Activated T-helper 1 cell treated with anti-CD3 and anti-CD28 coated beads, Interleukin-12 subunit alpha, Interleukin-12 subunit beta, Interleukin-2, Interleukin-4 antibody, amounts not matched to agents 30 ng/mL and 10 ng/mL and 1 ng/mL, durations not matched to agents 14 hours and 24 hours and 36 hours (primary cell): Measurements from ENCODE around the gene PLXNB3. TPM values are rescaled to one million over a fixed set of nuclear protein-coding genes. Genes with fewer than 3 reads are reported as not detected.
A peak's percentile ranks its signal among the peaks of the same experiment; 100 is the strongest.

ENCODE experiments used
- DNase-seq: peaks from one replicate; pipeline ENCODE4 v3.0.0; 2021; ENCODE audit warnings: low spot score
- H3K27ac Mint-ChIP-seq: one replicate; pipeline ENCODE4 v1.8.0; 2021; ENCODE audit warnings: mild to moderate bottlenecking, mixed read lengths
- H3K27me3 Mint-ChIP-seq: one replicate; pipeline ENCODE4 v1.8.0; 2022; ENCODE audit warnings: mild to moderate bottlenecking, moderate library complexity, mixed read lengths; ENCODE audit not compliant: insufficient read depth
- H3K36me3 Mint-ChIP-seq: one replicate; pipeline ENCODE4 v1.8.0; 2021; ENCODE audit warnings: low read depth, mixed read lengths
- H3K4me1 Mint-ChIP-seq: one replicate; pipeline ENCODE4 v1.8.0; 2021; ENCODE audit warnings: low read depth, mixed read lengths
- H3K4me3 Mint-ChIP-seq: one replicate; pipeline ENCODE4 v1.8.0; 2021; ENCODE audit warnings: mild to moderate bottlenecking, moderate library complexity, mixed read lengths
- H3K9me3 Mint-ChIP-seq: one replicate; pipeline ENCODE4 v1.8.0; 2021; ENCODE audit warnings: mixed read lengths
- intact Hi-C: fragments of 100-400 bp; cut with micrococcal nuclease; formaldehyde crosslinking; loops from one replicate; pipeline ENCODE4 v1.15.1; 2024
- total RNA-seq: library from RNA; stranded (reverse); gene quantifications from 2 replicates; pipeline ENCODE4 v1.2.3, GENCODE V29; 2022

The PLXNB3 gene
- total RNA-seq, 1 donor from 2014 or later = 0.21 TPM

- H3K9me3 Mint-ChIP-seq = no peaks in the 10 kb centered on the region
- no peak overlapping the region for H3K4me3 Mint-ChIP-seq
- intact Hi-C loops = no loop called here
- H3K27me3 Mint-ChIP-seq = peaks cover 2% of the 10 kb centered on the region
- no peaks in the 10 kb centered on the region for H3K4me1 Mint-ChIP-seq
- H3K36me3 Mint-ChIP-seq = peaks cover 4% of the 10 kb centered on the region
- no peak for DNase-seq
- H3K27ac Mint-ChIP-seq = no peak overlapping the region
Measured at GRCh38 chrX:153782871-153783270, 18.8 kb downstream of the PLXNB3 start.

GRCh38 chrX:153783378-153784013 lies 19.4 kb downstream of the PLXNB3 start:
- Mint-ChIP-seq H3K4me3 (no peak overlapping the region), H3K27ac (no peak overlapping the region), H3K27me3 (peaks cover 2% of the 10 kb centered on the region), H3K4me1 (no peaks in the 10 kb centered on the region), H3K9me3 (no peaks in the 10 kb centered on the region), H3K36me3 (peaks cover 4% of the 10 kb centered on the region)
- intact Hi-C loops = no loop called here
- no peak for DNase-seq

DNA sequence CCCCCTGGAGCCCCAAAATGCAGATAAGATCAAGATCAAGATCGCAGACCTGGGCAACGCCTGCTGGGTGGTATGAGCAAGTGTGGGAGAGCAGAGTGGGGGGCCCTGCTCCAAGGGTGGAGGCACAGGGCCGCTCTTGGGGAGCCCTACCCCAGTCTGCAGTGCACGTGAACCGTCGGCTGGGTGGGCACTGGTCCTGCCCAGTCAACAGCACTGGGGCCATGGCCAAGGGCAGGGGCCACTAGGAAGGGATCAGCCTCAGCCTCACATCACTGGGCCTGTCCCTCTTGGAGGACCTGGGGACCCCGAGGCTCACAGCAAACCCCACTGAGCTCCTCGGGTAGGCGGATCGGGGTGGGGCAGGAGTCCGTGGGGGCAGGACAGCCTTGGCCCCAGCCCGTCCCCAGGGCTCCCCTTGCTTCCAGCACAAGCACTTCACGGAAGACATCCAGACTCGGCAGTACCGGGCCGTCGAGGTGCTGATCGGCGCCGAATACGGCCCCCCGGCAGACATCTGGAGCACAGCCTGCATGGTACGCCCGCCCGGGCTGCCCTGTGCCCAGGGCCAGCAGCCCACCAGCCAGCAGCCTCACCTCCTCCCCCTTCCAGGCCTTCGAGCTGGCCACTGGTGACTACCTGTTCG lies 20.4 kb downstream of the PLXNB3 start:
- no peak overlapping the region for H3K4me3 Mint-ChIP-seq
- no peak overlapping the region for H3K27ac Mint-ChIP-seq
- H3K36me3 Mint-ChIP-seq = peaks cover 4% of the 10 kb centered on the region
- no peaks in the 10 kb centered on the region for H3K9me3 Mint-ChIP-seq
- H3K27me3 Mint-ChIP-seq = peaks cover 2% of the 10 kb centered on the region
- intact Hi-C loops = no loop called here
- DNase-seq = no peak
- H3K4me1 Mint-ChIP-seq = no peaks in the 10 kb centered on the region

GRCh38 chrX:153786669-153787068 lies 22.6 kb downstream of the PLXNB3 start:
- Mint-ChIP-seq H3K36me3 (peaks cover 2% of the 10 kb centered on the region), H3K27ac (no peak overlapping the region), H3K9me3 (no peaks in the 10 kb centered on the region), H3K27me3 (no peaks in the 10 kb centered on the region), H3K4me1 (no peaks in the 10 kb centered on the region), H3K4me3 (no peak overlapping the region)
- intact Hi-C loops = no loop called here
- DNase-seq = no peak

- H3K4me3 Mint-ChIP-seq = no peak overlapping the region
- H3K4me1 Mint-ChIP-seq = peaks cover 9% of the 10 kb centered on the region
- no peaks in the 10 kb centered on the region for H3K27me3 Mint-ChIP-seq
- no peaks in the 10 kb centered on the region for H3K9me3 Mint-ChIP-seq
- peaks cover 3% of the 10 kb centered on the region for H3K36me3 Mint-ChIP-seq
- no peak overlapping the region for H3K27ac Mint-ChIP-seq
- intact Hi-C loops = no loop called here
- no peak for DNase-seq
Measured at GRCh38 chrX:153789654-153790053, 25.6 kb downstream of the PLXNB3 start.

- H3K4me1 Mint-ChIP-seq = peaks cover 15% of the 10 kb centered on the region
- H3K27ac Mint-ChIP-seq = no peak overlapping the region
- intact Hi-C loops = no loop called here
- H3K27me3 Mint-ChIP-seq = no peaks in the 10 kb centered on the region
- DNase-seq = no peak
- H3K4me3 Mint-ChIP-seq = no peak overlapping the region
- no peaks in the 10 kb centered on the region for H3K9me3 Mint-ChIP-seq
- peaks cover 9% of the 10 kb centered on the region for H3K36me3 Mint-ChIP-seq
Measured at GRCh38 chrX:153791104-153791852, 27.2 kb downstream of the PLXNB3 start.

DNA sequence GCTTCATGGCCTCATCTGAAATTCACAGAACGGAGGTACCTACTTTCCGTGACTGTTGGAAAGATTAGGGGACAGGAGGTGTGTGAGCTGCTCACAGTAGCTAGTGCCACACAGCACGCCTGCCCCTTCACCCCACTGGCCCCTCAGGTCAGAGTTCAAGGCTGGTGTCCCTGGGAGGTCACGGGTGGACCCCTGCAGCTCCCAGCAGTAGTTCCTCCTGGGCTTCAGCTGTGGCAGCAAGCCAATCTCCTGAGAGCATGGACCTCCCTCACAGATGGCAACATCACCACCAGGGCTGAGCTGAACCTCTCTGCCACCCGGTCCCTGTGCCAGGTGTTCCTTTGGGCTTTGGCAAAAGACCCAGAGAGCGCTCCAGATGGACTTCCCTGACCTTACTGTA lies 28.3 kb downstream of the PLXNB3 start:
- peaks cover 18% of the 10 kb centered on the region for H3K4me1 Mint-ChIP-seq
- H3K36me3 Mint-ChIP-seq = peaks cover 13% of the 10 kb centered on the region
- H3K27me3 Mint-ChIP-seq = no peaks in the 10 kb centered on the region
- no peak overlapping the region for H3K27ac Mint-ChIP-seq
- H3K9me3 Mint-ChIP-seq = no peaks in the 10 kb centered on the region
- intact Hi-C loops = no loop called here
- H3K4me3 Mint-ChIP-seq = peak overlapping the region; percentile 96
- DNase-seq = no peak

DNA sequence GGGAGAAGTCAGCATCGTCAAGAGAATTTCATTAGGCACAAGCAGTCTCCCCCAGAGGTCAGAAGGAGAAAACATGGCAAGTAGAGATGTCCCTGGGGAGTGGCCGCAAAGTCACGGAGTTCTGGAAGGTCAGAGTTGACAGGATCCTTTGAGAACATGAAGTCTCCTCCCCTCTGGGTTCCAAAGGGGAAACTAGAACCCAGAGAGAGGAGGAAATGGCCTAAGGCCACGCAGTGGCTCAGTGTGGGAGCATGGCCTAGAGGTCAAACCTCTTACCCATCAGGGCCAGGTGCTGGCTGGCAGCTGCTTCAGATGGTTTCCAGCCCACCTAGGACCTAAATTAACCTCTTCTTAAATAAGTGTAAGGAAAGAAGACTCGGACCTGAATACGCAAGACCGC lies 29.2 kb downstream of the PLXNB3 start:
- no peaks in the 10 kb centered on the region for H3K27me3 Mint-ChIP-seq
- peak overlapping the region; percentile 96 for H3K4me3 Mint-ChIP-seq
- peaks cover 18% of the 10 kb centered on the region for H3K4me1 Mint-ChIP-seq
- intact Hi-C loops = no loop called here
- H3K27ac Mint-ChIP-seq = peak overlapping the region; percentile 90
- H3K36me3 Mint-ChIP-seq = peaks cover 14% of the 10 kb centered on the region
- DNase-seq = no peak
- no peaks in the 10 kb centered on the region for H3K9me3 Mint-ChIP-seq

- H3K27ac Mint-ChIP-seq = peak within 1 kb of the TSS; percentile 94
- intact Hi-C loops = loop anchor here (1.0 kb wide), 4 partner anchors 30 to 178 kb away; partner anchors contain the start of genes ABCD1, BCAP31, PLXNB3 and TMEM187
- peaks cover 15% of the 10 kb centered on the region for H3K36me3 Mint-ChIP-seq
- H3K4me3 Mint-ChIP-seq = peak within 1 kb of the TSS; percentile 96
- peaks cover 18% of the 10 kb centered on the region for H3K4me1 Mint-ChIP-seq
- no peaks in the 10 kb centered on the region for H3K9me3 Mint-ChIP-seq
- no peaks in the 10 kb centered on the region for H3K27me3 Mint-ChIP-seq
- DNase-seq = peak; percentile 91
Measured at GRCh38 chrX:153794018-153794896, 30.2 kb downstream of the PLXNB3 start, which contains the start of the genes IDH3G and SSR4. Gene IDH3G, minus strand, starts transcription at chrX:153794375. Its CDS starts 49 bp downstream, at chrX:153794326. Gene SSR4, plus strand, starts transcription at chrX:153794668. Its CDS starts 20 bp downstream, at chrX:153794688.

- Mint-ChIP-seq H3K27ac (peak overlapping the region; percentile 79), H3K4me3 (peak overlapping the region; percentile 96), H3K9me3 (no peaks in the 10 kb centered on the region), H3K36me3 (peaks cover 15% of the 10 kb centered on the region), H3K4me1 (peaks cover 18% of the 10 kb centered on the region), H3K27me3 (no peaks in the 10 kb centered on the region)
- no peak for DNase-seq
- intact Hi-C loops = loop anchor here (1.0 kb wide), 4 partner anchors 31 to 177 kb away; partner anchors contain the start of genes ABCD1, BCAP31, PLXNB3 and TMEM187
Measured at GRCh38 chrX:153794897-153795816, 31.1 kb downstream of the PLXNB3 start.

GRCh38 chrX:153797415-153798015 lies 33.5 kb downstream of the PLXNB3 start:
- no peak for DNase-seq
- Mint-ChIP-seq H3K4me1 (peaks cover 17% of the 10 kb centered on the region), H3K27ac (no peak overlapping the region), H3K9me3 (no peaks in the 10 kb centered on the region), H3K27me3 (no peaks in the 10 kb centered on the region), H3K4me3 (peak overlapping the region; percentile 96), H3K36me3 (peaks cover 15% of the 10 kb centered on the region)
- intact Hi-C loops = no loop called here
